GM21528 (cell line): ENCODE data around the gene SLC38A2.
"Not testable (repeated sequence)": the region's sequence is repeated elsewhere in the genome, so short reads cannot be mapped to it uniquely, and the experiment has no call there.

ENCODE experiments used
- ATAC-seq: cut with Tn5 transposase; IDR thresholded peaks from one replicate; pipeline ENCODE4 v1.9.1; 2021; ENCODE audit warnings: mild to moderate bottlenecking, moderate library complexity; ENCODE audit not compliant: unreplicated experiment, low FRiP score

SLC38A2 gene

GRCh38 chr12:46372544-46373300, at the start of gene SLC38A2:
TSS of gene SLC38A2 (minus strand) at chr12:46372773. CDS start at chr12:46371293, 1,480 bp downstream.
- ATAC-seq = peak; percentile 86

GRCh38 chr12:46419675-46420074, 47.1 kb upstream of the SLC38A2 start:
- no peak for ATAC-seq

DNA sequence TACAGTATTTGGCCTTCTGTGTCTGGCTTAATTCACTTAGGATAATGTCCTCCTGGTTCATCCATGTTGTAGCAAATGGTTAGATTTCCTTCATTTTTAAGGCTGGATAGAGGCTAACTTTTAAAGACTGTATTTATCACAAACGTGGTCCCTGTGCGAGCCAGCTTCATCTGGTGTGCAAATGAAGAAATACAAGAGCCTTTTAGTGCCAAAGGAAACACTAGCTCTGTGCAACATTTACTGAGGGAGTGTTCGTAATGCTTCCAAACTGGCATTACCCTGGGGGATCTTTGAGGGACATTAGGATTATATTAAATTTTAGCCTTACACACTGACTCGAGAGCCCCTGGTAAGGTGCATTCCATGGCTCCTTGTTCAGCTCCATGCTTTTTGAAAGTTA, 43.0 kb upstream of the SLC38A2 start:
- ATAC-seq = no peak

GRCh38 chr12:46414591-46415268, 42.2 kb upstream of the SLC38A2 start:
- ATAC-seq = no peak

DNA sequence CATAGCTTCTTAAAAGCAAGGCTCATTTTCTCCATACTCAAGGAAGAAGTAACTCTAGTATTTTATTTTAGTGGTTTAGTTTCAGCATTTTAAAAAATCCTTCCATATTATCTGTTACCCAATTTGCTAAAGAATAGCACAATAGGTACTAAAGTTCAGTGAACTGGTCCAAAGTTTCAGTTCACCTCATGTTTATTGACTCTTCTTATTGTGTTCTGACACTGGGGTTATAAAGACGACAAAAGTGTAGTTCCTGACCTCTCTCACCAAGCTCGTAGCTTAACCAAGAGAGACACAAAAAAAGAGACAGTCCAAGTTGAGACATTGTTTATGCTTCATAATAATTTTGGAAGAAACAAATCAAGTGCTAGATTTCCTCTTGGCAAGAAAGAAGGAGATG, 40.8 kb upstream of the SLC38A2 start:
- ATAC-seq = no peak

DNA sequence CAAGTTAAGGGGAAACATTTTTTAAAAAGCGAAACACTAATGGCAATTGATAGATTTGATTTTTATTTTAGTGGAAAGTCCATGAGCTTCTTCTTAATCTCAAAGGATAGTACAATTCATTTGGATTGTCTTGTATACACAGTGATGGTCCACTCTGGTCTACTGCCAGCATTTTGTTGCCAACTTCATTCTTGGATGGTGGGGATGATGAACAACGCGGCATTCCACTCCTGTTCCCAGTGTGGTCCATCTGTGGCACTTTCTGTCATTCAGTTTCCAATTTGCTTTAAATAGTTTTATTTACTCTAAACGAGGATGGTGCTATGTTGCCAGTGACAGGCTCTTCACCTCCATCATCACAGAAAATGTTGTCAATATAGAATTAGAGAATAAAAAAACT, 40.3 kb upstream of the SLC38A2 start:
- ATAC-seq = no peak

- ATAC-seq = no peak
These were observed 37.9 kb upstream of the SLC38A2 start for GRCh38 chr12:46410495-46410894.

DNA sequence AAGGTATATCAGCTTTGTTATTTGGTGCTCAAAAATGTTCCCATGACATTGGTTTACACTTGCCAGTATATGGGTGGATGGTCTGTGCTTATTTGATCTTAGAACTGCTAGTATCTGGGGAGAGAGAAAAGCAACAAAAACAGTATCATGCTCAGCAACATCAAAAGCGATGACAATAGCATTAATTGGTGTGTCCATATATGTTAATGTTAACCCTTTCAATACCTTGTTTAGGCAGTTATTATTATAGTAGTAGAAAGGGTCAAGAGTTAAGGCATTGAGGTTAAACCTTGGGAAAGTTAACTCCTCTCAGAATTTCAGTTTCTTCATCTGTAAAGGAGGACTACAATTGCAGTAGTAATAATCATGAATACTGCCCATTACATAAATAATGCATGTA, 37.4 kb upstream of the SLC38A2 start:
- no peak for ATAC-seq

DNA sequence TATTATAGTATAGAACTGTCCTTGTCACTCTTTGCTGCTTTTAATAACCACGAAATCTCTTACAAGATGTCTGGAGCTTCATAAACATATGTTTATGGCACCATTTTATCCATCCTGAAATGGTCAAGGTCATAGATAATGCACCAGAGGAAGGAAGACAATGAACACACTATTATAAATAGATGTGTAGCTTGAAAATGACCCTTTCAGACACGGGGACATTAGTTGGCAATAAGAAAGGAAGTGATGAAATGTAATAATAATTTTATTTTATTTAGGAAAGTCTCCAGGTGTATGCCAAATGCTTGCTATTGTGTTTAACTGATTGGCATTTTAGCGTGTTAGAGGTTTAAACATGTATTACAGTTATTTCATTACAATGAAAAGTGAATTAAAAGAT, 36.8 kb upstream of the SLC38A2 start:
- ATAC-seq = no peak

- ATAC-seq = no peak
These were observed 35.9 kb upstream of the SLC38A2 start for GRCh38 chr12:46408441-46408840.

- no peak for ATAC-seq
These were observed 34.8 kb upstream of the SLC38A2 start for GRCh38 chr12:46407361-46407760.

DNA sequence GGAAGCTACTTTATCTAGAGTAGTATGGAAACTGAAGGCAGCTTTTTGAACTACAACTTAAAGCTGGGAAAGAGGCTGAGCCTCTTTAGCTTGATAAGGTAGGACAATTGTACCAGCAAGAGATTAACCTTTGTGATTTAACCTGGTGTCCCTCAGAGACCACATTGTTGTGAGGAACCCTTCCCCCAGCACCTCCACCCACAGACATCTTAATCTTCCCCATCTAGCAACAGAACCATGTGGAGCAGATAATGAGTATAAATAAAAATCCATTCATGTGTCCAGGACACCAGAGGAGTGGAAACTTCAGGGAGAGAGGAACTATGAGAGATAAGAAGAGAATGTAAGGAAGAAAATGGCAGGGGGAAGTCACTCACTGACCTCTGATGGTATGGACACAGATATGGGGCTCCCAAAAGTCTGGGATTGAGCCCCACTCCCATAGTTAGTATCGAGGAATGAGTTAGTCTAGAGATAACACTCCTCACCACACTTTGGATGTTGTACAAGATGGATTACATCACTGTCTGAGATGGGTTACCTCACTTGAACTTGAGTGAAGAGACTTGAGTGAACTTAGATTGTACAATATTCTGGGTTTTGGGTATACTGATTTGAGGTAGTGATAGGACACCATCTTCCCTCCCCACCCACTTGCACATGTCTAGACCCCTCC, 33.9 kb upstream of the SLC38A2 start:
- no peak for ATAC-seq

- no peak for ATAC-seq
These were observed 32.2 kb upstream of the SLC38A2 start for GRCh38 chr12:46404733-46405132.

- no peak for ATAC-seq
These were observed 31.7 kb upstream of the SLC38A2 start for GRCh38 chr12:46404225-46404631.

DNA sequence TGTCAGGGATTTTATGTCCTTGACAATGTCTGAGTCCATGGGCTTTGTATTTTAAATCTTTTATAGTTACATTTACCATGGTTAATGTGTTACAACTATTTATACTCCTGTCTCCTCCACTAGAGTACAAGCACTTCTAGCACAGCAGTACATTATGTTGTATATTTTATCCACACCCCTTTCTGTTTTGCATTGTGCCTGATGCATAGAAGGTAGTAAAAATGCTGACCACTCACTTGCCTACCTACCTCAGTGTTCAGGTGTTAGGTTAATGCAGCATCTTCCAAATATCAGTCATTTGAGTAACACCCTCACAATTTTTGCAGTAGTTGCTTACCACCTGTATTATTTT, 31.1 kb upstream of the SLC38A2 start:
- no peak for ATAC-seq

GRCh38 chr12:46402941-46403718, 30.6 kb upstream of the SLC38A2 start:
- no peak for ATAC-seq

- ATAC-seq = no peak
These were observed 29.9 kb upstream of the SLC38A2 start for GRCh38 chr12:46402451-46402850.

DNA sequence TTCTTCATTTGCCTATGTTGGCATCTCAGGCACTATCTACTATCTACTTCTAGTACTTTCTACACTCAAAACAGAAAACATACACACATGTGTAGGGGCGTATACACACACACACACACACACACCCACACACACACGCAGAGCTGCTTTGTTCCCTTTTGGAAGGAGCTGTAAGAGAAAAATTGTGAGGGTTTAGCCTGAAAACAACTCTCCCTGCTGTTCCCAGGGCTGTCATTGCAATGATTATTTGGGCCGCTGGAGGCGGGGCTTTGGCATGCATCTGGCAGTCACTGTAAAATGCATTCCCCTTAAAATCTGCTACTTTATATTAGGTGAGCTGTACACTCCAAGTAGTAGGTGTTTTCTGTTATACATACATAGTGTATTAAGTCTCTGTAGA, 29.1 kb upstream of the SLC38A2 start:
- no peak for ATAC-seq

DNA sequence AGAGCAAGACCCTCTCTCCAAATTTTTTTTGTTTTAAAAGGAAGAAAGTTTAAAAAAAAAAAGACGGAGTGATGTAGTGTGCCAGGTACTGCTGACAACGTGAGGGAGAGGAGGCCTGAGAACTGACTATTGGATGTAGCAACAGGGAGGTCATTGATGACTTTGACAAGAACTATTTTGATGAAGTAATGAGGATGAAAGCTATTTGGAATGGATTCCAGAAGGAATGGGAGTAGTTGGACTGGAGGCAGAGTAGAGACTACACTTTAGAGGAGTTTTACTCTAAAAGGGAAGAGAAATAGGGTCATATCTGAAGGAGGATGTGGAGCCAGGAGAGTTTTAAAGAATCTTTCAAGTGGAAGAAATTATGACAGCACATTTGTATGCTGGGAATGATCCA, 27.8 kb upstream of the SLC38A2 start:
- ATAC-seq = no peak

- not testable (repeated sequence) for ATAC-seq
These were observed 27.1 kb upstream of the SLC38A2 start for GRCh38 chr12:46399461-46400248.
